Right lobe of liver (tissue), 4 donors: Measurements from ENCODE around the gene CHN1.

Experiments
- POLR2A ChIP-seq: fragments of 450-650 bp; IDR thresholded peaks from one replicate; pipeline ENCODE4 v1.6.1; 2017; ENCODE audit warnings: antibody characterized with exemption, mild to moderate bottlenecking
- TF ChIP-seq, protein P1 (sequence below), 4 donors: fragments of 200-600 bp in 3 of 4; fragments of 450-650 bp in 1 of 4; IDR thresholded peaks; one replicate each; pipeline versions ENCODE4 v1.5.1 to v1.8.0; 2016 to 2022; ENCODE audit warnings: antibody characterized with exemption in 4 of 4, mild to moderate bottlenecking in 2 of 4
- donor health status: DM: no; HTN: no; CAD: no.
- donor health status: DM: no; HTN: no; CAD: no.
- donor health status: DM: no; HTN: yes; CAD: no.

DNA sequence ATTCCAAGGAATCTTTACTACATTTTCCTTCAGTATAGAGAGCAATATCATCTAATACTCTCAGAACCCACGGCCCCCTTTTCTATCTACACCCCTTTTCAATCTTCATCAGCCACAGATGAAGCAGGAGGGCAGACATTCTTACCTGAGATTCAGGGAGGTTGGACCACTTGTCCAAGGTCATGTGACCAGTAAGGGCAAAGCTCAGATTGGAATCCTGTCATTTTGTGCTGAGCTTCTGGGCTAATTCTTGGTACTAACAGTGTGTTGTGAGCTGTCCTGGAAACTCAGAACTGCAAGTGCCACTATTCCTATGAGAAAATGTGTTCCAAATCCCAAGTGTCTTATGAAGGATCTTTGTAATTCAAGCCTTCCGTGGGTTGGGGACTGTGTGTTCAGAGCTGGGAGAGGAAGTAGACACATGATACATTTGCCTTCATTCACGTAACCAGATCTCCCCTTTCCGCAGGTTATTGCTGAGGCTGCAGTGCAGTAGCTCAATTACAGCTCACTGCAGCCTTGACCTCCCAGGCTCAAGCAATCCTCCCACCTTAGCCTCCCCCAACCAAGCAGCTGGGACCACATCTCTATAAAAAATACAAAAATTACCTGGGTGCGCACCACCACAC is 244.2 kb downstream of the CHN1 start:
- TF ChIP-seq, protein P1, sequence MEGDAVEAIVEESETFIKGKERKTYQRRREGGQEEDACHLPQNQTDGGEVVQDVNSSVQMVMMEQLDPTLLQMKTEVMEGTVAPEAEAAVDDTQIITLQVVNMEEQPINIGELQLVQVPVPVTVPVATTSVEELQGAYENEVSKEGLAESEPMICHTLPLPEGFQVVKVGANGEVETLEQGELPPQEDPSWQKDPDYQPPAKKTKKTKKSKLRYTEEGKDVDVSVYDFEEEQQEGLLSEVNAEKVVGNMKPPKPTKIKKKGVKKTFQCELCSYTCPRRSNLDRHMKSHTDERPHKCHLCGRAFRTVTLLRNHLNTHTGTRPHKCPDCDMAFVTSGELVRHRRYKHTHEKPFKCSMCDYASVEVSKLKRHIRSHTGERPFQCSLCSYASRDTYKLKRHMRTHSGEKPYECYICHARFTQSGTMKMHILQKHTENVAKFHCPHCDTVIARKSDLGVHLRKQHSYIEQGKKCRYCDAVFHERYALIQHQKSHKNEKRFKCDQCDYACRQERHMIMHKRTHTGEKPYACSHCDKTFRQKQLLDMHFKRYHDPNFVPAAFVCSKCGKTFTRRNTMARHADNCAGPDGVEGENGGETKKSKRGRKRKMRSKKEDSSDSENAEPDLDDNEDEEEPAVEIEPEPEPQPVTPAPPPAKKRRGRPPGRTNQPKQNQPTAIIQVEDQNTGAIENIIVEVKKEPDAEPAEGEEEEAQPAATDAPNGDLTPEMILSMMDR (IDR thresholded peaks at IDR 0.05): no peak
- no peak for TF ChIP-seq POLR2A
